Spleen (tissue), 11 donors: ENCODE measurements around the gene ARHGAP10. TPM values are rescaled to one million over a fixed set of nuclear protein-coding genes. Genes with fewer than 3 reads are reported as not detected.

Experiments used
- DNase-seq: peaks from one replicate; pipeline ENCODE4 v3.0.0-alpha.2; 2020
- H3K27ac ChIP-seq, 8 donors: fragments of 200-600 bp; sonication (generic) in 7 of 8; 1 replicate in 4 of 8; 2 replicates in 4 of 8; pipeline versions ENCODE4 v1.5.0 to v1.8.0; 2016 to 2021; ENCODE audit warnings: inconsistent platforms in 4 of 8, mild to moderate bottlenecking in 4 of 8, moderate library complexity in 1 of 8
- H3K27me3 ChIP-seq, 7 donors: fragments of 200-600 bp; sonication (generic) in 6 of 7; replicated peaks in 1 of 7; 1 replicate in 4 of 7; 2 replicates in 3 of 7; pipeline versions ENCODE4 v1.5.0 to v1.8.0; 2016 to 2021; ENCODE audit warnings: inconsistent platforms in 3 of 7, mild to moderate bottlenecking in 1 of 7
- H3K36me3 ChIP-seq, 6 donors: fragments of 200-600 bp; sonication (generic) in 5 of 6; 1 replicate in 4 of 6; 2 replicates in 2 of 6; pipeline versions ENCODE4 v1.5.0 to v1.8.0; 2016 to 2021; ENCODE audit warnings: inconsistent platforms in 2 of 6
- H3K4me1 ChIP-seq, 6 donors: fragments of 200-600 bp; sonication (generic) in 5 of 6; 1 replicate in 3 of 6; 2 replicates in 3 of 6; pipeline versions ENCODE4 v1.5.0 to v1.8.0; 2016 to 2021; ENCODE audit warnings: inconsistent platforms in 3 of 6
- H3K4me3 ChIP-seq, 8 donors: fragments of 200-600 bp; sonication (generic) in 7 of 8; 1 replicate in 4 of 8; 2 replicates in 4 of 8; pipeline versions ENCODE4 v1.5.0 to v1.8.0; 2016 to 2021; ENCODE audit warnings: inconsistent platforms in 4 of 8, mild to moderate bottlenecking in 4 of 8, moderate library complexity in 2 of 8
- H3K9me3 ChIP-seq, 8 donors: fragments of 200-600 bp; sonication (generic) in 7 of 8; 1 replicate in 4 of 8; 2 replicates in 4 of 8; pipeline versions ENCODE4 v1.5.0 to v1.8.0; 2016 to 2021; ENCODE audit warnings: inconsistent platforms in 4 of 8
- CTCF ChIP-seq, 11 experiments: fragments of 200-600 bp in 7 of 11; fragments of 450-650 bp in 4 of 11; sonication (generic) in 4 of 11; IDR thresholded peaks in 8 of 11; conservative IDR thresholded peaks in 3 of 11; 1 replicate in 7 of 11; 2 replicates in 4 of 11; pipeline versions ENCODE4 v1.4.0 to v1.8.0; 2016 to 2021; ENCODE audit warnings: antibody characterized with exemption in 11 of 11, inconsistent platforms in 4 of 11, mild to moderate bottlenecking in 1 of 11
- POLR2A ChIP-seq, 3 donors: fragments of 450-650 bp; IDR thresholded peaks; one replicate each; pipeline ENCODE4 v1.5.1; 2017; ENCODE audit warnings: antibody characterized with exemption in 3 of 3, mild to moderate bottlenecking in 1 of 3
- POLR2AphosphoS5 ChIP-seq, 3 donors: sonication (generic); formaldehyde crosslinking; IDR thresholded peaks; one replicate each; pipeline ENCODE4 v1.5.1; 2017; ENCODE audit warnings: antibody characterized with exemption in 3 of 3
- WGBS, 5 donors: extraction: QIAGEN DNeasy Blood & Tissue Kit in 3 of 5; methylation state at CpG; one replicate each; pipeline versions ENCODE4 v1.1.5 to v1.1.7; 2013 to 2018; 5-methylcytosine and 5-hydroxymethylcytosine counted together
- intact Hi-C: fragments of 100-400 bp; cut with DNase I; formaldehyde crosslinking; loops from one replicate; pipeline ENCODE4 v1.15.0; 2023; ENCODE audit warnings: low total_unique reads
- microRNA-seq, 3 donors: library from miRNA; unstranded; fragments of <30 nt; microRNA quantifications; one replicate each; pipeline versions ENCODE4 to v1.1.0, GENCODE V29; 2019 to 2020
- polyA plus RNA-seq, 3 donors: library from polyadenylated mRNA; stranded (reverse); fragments of 200-250 nt; gene quantifications; one replicate each; pipeline ENCODE4 v1.2.1, GENCODE V29; 2013
- small RNA-seq, 4 donors: library from RNA; depleted of rRNA; stranded (forward); fragments of <200 nt; gene quantifications; one replicate each; pipeline ENCODE3, GENCODE V24; 2016
- total RNA-seq, 7 donors: library from RNA; depleted of rRNA in 3 of 7; stranded (reverse); fragments of >200 nt in 3 of 7; fragmentation: NEBNext Ultra II Directional in 4 of 7; extraction: Animal tissue kit (Norgen Biotek cat#: 25700) in 4 of 7; gene quantifications; one replicate each; pipeline versions ENCODE4 v1.1.0 to v1.2.1, GENCODE V29; 2016 to 2021
- donor health status: healthy with polysubstance abuse.
- donor health status: DM: no; HTN: no; CAD: no; lungs with moderate emphysema.
- donor health status: DM: no; HTN: no; CAD: no.
- donor health status: Bipolar disorder and iron deficiency.
- donor health status: healthy.
- donor health status: DM: no; HTN: no; CAD: no.
- donor health status: DM: yes; HTN: yes; CAD: no.

Gene ARHGAP10
- total and polyA plus RNA-seq, 10 donors, result 4.0 to 35.5 (median 13.3) TPM

- TF ChIP-seq POLR2A (IDR thresholded peaks at IDR 0.05) (no peak), CTCF (IDR thresholded peaks at IDR 0.05 in 8 of 11, conservative IDR thresholded peaks at IDR 0.05 in 3 of 11) (no peak), POLR2AphosphoS5 (IDR thresholded peaks at IDR 0.05) (no peak)
- intact Hi-C loops, result no loop called here
- WGBS, 5 donors, result 88 to 96% (median 93%) methylated on average over 4 of the region's 4 CpGs
These were observed 386.3 kb downstream of the ARHGAP10 start for GRCh38 chr4:148118179-148118578.

GRCh38 chr4:148118633-148119032 is 386.7 kb downstream of the ARHGAP10 start:
- Histone ChIP-seq H3K9me3 (peaks cover 0 to 18% (median 14%) of the 10 kb centered on the region in 8 donors), H3K4me3 (no peak overlapping the region), H3K27me3 (no peaks in the 10 kb centered on the region), H3K4me1 (peaks cover 0 to 4% (median 0%) of the 10 kb centered on the region in 6 donors), H3K36me3 (peaks cover 0 to 52% (median 16%) of the 10 kb centered on the region in 6 donors), H3K27ac (no peak overlapping the region)
- no peak for DNase-seq
- TF ChIP-seq POLR2AphosphoS5 (IDR thresholded peaks at IDR 0.05) (no peak), CTCF (IDR thresholded peaks at IDR 0.05 in 8 of 11, conservative IDR thresholded peaks at IDR 0.05 in 3 of 11) (no peak), POLR2A (IDR thresholded peaks at IDR 0.05) (no peak)
- 67 to 82% (median 78%) methylated on average over 3 of the region's 3 CpGs for WGBS, 5 donors
- intact Hi-C loops, result no loop called here

More at GRCh38 chr4:148118179-148118578, 386.3 kb downstream of the ARHGAP10 start:
- Histone ChIP-seq H3K27me3 (no peaks in the 10 kb centered on the region), H3K36me3 (peaks cover 0 to 57% (median 19%) of the 10 kb centered on the region in 6 donors), H3K9me3 (peaks cover 0 to 14% (median 9%) of the 10 kb centered on the region in 8 donors), H3K27ac (no peak overlapping the region), H3K4me3 (no peak overlapping the region), H3K4me1 (peaks cover 0 to 4% (median 0%) of the 10 kb centered on the region in 6 donors)
- no peak for DNase-seq

GRCh38 chr4:148120216-148120615 is 388.3 kb downstream of the ARHGAP10 start:
- no peak for TF ChIP-seq POLR2A (IDR thresholded peaks at IDR 0.05)
- TF ChIP-seq CTCF (IDR thresholded peaks at IDR 0.05 in 8 of 11, conservative IDR thresholded peaks at IDR 0.05 in 3 of 11), result no peak
- TF ChIP-seq POLR2AphosphoS5 (IDR thresholded peaks at IDR 0.05), result no peak
- intact Hi-C loops, result no loop called here
- WGBS, 5 donors, result 84 to 92% (median 91%) methylated on average over 3 of the region's 3 CpGs

More at GRCh38 chr4:148120216-148120615, 388.3 kb downstream of the ARHGAP10 start:
- Histone ChIP-seq H3K4me3 (no peak overlapping the region), H3K9me3 (peaks cover 0 to 34% (median 30%) of the 10 kb centered on the region in 8 donors), H3K36me3 (peaks cover 0 to 42% (median 11%) of the 10 kb centered on the region in 6 donors), H3K27me3 (no peaks in the 10 kb centered on the region), H3K27ac (no peak overlapping the region), H3K4me1 (peaks cover 0 to 4% (median 0%) of the 10 kb centered on the region in 6 donors)
- no peak for DNase-seq

Small RNAs within 50 kb of the gene (microRNA-seq; reads per million reads assigned to microRNA genes)
- 0 to 0.36 (median 0.35) reads per million in 3 donors for gene MIR4799

Small RNAs within 50 kb of the gene (small RNA-seq; reads per million reads assigned to genes)
- gene MIR4799 (0 reads per million in 4 donors), gene RN7SL254P (0 reads per million in 4 donors), gene RNA5SP165 (0 reads per million in 4 donors)

Other genes starting within 250 kb of the ARHGAP10 start
- 10 to 100 TPM; 19.2 to 26.3 (median 23.3) TPM for gene TMEM184C, start 114.7 kb upstream of the ARHGAP10 start, total RNA-seq
- 1 to 10 TPM; 2.9 to 5.0 (median 4.0) TPM for gene TMEM184C, start 114.7 kb upstream of the ARHGAP10 start, polyA plus RNA-seq
- 10 to 100 TPM in 1 of 7 donors, 1 to 10 TPM in 6; 7.2 to 11.2 (median 9.6) TPM for gene PRMT9, start 47.9 kb upstream of the ARHGAP10 start, total RNA-seq
- gene PRMT9, start 47.9 kb upstream of the ARHGAP10 start, polyA plus RNA-seq, result 1 to 10 TPM; 2.9 to 3.8 (median 3.1) TPM